T-helper 2 cell treated with Interferon-gamma antibody and Interleukin-4, amounts not matched to agents 100 ng/mL and 5 ng/mL, for 36 hours (primary cell): ENCODE results near the gene ASIC3. TPM values are rescaled to one million over a fixed set of nuclear protein-coding genes. Genes with fewer than 3 reads are reported as not detected.
"Not testable (repeated sequence)": the region's sequence is repeated elsewhere in the genome, so short reads cannot be mapped to it uniquely, and the experiment has no call there.

ENCODE experiments used
- intact Hi-C: fragments of 100-400 bp; cut with micrococcal nuclease; formaldehyde crosslinking; loops from one replicate; pipeline ENCODE4 v1.15.1; 2023
- total RNA-seq: library from RNA; stranded (reverse); gene quantifications from 2 replicates; pipeline ENCODE4 v1.2.3, GENCODE V29; 2022

The ASIC3 gene
- total RNA-seq, 1 donor from 2014 or later: 6.0 TPM

DNA sequence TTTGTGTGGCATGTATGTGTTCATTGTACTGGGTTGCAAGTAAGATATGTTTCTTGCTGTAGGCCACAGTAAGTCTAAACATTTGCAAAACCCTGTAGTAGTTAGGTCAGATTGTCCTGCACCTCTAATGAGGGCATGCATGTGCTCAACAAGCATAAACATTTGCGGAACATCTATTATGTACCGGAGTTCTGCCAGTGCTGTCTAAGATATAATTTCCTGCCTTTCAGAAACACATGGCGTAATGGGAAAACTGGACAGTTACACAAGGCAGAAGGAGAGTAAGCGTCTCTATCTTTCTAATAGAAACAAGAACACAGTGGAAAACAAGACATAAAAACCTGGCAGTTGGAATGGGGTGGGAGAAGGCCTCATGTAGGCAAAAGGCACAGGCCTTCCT is 17.3 kb upstream of the ASIC3 start:
- intact Hi-C loops: no loop called here

DNA sequence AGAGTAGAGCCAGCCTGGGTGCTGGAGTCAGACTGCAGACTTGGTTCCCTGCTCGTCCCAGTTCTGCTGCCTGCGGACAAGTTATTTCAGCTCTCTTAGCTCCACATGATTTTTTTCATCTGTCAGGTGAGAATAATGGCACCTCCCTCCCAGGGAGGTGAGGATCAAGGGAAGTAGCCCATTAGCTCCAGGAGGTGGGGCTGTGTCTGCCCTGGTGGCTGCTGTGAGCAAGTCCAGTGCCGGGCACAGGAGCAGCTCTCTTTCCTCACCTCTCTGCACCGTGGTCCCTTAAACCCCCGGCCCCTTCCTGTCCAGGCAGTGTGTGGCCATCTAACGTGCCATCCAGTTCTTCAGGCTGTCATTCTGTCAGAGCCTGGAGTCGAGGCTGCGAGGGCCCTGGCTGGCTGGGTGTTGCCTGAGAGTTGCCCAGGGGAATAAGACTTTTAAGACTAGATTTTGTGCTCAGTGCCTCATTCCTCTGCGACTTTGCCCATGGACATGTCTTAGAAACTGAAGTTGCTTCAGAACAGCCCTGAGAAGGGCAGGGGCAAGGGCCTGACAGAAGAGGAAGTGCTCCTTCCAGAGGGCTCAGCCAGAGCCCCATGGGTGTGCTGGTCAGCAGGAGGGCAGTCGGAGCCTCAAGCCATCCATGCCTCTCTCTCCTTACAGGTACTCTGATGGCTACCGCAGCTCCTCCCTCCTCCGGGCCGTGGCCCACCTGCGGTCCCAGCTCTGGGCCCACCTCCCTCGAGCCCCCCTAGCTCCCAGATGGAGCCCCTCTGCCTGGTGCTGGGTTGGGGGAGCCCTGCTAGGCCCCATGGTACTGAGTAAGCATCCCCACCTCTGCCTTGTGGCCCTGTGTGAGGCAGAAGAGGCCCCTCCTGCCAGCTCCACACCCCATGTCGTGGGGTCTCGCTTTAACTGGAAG is 15.1 kb upstream of the ASIC3 start:
- intact Hi-C loops: no loop called here

DNA sequence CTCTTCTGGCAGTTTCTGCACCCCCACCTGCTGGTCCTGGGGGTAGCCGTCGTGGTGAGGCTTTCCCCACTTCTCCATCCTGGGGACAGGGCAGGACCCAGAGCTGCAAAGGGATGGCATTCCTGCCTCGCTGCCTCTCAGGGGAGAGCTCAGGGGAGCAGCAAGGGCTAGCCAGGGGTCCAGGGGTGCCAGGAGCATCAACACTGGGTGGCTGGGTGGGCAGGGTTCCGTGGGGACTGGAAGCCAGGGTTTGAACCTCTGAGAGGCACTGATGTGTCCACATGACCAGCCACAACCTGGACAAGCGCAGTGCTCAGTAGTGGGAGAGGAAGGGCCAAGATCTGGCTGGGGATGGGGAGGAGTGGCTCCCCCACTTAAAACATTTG is 14.5 kb upstream of the ASIC3 start:
- intact Hi-C loops: no loop called here

DNA sequence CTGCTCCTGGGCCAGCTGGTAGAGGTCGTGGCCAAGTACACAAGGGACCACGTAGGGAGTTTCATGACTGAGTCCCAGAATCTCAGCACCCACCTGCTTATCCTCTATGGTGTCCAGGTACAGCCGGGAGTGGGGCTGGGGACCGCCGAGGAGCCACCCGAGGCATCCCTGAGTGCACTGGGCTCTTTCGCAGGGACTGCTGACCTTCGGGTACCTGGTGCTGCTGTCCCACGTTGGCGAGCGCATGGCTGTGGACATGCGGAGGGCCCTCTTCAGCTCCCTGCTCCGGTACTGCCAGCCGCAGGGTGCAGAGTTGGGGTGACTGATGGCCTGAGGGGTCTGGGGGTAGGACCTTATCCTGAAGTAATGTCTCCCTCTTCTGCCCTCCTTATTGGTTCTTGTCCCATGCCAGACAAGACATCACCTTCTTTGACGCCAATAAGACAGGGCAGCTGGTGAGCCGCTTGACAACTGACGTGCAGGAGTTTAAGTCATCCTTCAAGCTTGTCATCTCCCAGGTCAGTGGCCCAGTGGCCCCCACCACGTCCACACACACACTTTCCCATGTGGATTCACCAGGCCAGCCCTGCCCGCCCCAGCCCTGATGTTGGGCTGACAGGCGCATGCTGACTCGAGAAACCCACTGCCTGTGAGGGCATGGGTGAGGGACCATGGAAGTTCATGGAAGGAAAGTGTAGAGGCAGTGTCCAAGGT is 13.9 kb upstream of the ASIC3 start:
- intact Hi-C loops: no loop called here

DNA sequence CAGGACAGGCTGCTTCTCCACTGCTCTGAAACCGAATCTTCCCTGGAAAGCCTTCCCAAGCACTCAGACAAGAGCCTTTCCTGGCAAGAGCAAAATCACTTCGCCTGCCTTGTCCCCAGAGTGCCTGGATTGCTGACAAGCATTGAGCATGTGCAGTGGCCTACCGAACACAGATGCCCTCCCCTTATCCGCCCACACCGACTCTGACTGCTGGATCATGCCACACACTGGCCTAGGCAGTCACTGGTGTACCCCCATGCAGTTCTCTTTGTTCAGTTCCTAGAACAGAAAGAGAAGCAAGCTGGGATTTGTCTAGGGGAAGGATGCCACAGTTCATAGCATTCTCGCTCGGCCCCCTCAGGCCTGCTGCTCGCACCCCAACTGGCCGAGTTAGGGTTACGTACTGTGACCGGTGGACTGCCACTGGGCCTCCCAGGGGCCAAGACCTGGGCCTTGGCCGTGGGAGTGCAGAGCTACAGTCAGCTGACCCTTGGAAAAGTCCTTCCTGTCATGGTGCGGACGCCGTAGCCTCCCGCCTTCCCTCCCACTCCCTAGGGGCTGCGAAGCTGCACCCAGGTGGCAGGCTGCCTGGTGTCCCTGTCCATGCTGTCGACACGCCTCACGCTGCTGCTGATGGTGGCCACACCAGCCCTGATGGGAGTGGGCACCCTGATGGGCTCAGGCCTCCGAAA is 13.2 kb upstream of the ASIC3 start:
- intact Hi-C loops: no loop called here

DNA sequence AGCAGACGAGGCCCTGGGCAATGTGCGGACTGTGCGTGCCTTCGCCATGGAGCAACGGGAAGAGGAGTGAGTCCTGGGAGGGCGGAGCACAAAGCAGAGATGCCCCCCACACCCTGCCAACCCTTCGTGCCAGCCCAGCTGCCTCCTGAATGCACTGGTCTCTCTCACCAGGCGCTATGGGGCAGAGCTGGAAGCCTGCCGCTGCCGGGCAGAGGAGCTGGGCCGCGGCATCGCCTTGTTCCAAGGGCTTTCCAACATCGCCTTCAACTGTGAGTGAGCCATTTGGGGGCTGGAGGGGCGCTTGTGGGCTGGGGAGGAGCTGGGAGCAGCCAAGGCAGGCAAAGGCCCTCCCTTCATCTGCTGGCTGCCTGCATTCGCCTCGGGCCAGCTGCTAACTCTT is 12.4 kb upstream of the ASIC3 start:
- intact Hi-C loops: no loop called here

DNA sequence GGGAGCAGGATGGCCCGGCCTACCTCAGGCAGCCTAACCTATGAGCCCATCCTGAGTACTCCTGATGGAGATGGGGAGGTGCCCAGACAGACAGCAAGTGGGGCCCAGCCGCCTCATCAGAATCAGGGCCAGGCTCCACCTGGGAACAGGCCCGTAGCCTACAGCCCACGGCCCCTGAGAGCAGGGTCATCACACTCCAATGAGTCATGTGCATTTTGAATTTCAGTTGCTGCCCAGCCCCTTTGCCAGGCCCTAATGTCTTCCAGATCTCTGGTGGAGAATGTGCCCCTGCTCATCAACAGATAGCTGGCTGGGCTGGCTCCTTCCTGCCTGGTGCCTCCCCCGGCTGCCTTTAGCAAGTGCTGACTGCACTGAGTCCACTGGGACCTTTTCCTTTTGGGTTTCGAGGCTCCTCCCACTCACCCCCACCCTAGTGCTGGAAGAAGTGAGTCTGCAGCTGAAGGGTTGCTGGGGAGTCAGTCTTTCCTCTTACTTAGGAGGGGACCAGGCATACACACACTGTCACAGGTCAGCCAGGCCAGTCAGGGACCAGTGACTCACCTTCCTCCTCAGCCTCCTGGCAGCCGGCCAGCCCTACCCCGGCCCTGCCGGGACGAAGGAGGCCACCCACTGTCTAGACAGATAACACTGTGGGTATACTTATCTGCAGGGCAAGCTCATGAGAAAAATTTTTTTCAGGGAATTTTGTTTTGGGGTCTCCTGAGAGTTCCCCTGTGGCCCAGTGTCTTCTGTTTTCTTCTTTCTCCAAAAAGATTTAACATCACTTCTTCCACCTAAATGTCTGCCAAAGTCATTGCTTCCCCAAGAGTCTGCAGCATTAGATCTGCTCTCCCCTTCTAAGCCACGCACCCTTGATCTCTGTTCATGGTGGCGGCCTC is 9.1 kb upstream of the ASIC3 start:
- intact Hi-C loops: no loop called here

- intact Hi-C loops: no loop called here
These were observed 8.3 kb upstream of the ASIC3 start for GRCh38 chr7:151039850-151040548.

DNA sequence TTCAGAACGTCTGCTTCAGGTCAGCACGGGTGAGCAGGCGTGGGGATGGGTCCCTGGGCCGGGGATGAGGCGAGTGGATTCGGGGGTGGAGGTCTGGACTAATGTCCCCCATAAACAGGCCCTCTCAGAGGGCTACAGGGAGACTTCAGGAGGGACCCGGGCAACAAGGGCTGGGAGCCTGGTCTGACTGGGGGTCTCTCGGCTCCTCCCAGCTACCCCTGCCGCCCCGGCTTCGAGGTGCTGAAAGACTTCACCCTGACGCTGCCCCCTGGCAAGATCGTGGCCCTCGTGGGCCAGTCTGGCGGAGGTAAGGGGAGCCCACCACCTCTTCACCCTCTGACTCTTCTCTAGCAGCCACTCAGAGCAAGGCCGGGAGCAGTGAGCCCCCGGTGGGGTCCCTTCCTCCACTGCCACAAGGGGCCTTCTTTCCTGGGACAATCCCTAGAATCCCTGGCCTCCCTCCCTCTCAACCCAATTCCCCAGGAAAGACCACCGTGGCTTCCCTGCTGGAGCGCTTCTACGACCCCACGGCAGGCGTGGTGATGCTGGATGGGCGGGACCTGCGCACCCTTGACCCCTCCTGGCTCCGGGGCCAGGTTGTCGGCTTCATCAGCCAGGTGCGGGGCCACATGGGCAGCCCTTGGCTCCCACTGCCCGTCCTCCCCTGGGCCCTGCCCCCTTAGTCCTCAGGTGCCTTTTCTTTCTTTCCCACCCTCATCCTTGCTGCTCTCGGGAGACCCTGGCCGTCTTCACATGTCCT is 7.5 kb upstream of the ASIC3 start:
- intact Hi-C loops: no loop called here

DNA sequence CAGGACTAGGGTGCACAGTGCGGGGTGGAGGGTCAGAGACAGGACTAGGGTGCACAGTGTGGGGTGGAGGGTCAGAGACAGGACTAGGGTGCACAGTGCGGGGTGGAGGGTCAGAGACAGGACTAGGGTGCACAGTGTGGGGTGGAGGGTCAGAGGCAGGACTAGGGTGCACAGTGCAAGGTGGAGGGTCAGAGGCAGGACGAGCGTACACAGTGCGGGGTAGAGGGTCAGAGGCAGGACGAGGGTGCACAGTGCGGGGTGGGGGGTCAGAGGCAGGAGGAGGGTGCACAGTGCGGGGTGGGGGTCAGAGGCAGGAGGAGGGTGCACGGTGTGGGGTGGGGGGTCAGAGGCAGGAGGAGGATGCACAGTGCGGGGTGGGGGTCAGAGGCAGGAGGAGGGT is 4.9 kb upstream of the ASIC3 start:
- intact Hi-C loops: not testable (repeated sequence)

DNA sequence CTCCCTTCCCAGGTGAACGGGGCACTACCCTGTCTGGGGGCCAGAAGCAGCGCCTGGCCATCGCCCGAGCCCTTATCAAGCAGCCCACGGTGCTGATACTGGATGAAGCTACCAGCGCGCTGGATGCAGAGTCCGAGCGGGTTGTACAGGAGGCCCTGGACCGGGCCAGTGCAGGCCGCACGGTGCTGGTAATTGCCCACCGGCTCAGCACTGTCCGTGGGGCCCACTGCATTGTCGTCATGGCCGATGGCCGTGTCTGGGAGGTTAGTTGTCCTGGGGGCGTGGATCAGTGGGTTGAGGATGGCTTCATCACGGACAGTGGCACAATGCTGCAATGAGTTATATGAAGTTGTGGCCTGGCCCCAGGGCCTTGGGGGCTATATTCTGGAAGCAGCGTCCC is 4.4 kb upstream of the ASIC3 start:
- intact Hi-C loops: no loop called here

GRCh38 chr7:151045262-151045661 is 3.1 kb upstream of the ASIC3 start:
- intact Hi-C loops: no loop called here

GRCh38 chr7:151045967-151046366 is 2.4 kb upstream of the ASIC3 start:
- intact Hi-C loops: no loop called here

DNA sequence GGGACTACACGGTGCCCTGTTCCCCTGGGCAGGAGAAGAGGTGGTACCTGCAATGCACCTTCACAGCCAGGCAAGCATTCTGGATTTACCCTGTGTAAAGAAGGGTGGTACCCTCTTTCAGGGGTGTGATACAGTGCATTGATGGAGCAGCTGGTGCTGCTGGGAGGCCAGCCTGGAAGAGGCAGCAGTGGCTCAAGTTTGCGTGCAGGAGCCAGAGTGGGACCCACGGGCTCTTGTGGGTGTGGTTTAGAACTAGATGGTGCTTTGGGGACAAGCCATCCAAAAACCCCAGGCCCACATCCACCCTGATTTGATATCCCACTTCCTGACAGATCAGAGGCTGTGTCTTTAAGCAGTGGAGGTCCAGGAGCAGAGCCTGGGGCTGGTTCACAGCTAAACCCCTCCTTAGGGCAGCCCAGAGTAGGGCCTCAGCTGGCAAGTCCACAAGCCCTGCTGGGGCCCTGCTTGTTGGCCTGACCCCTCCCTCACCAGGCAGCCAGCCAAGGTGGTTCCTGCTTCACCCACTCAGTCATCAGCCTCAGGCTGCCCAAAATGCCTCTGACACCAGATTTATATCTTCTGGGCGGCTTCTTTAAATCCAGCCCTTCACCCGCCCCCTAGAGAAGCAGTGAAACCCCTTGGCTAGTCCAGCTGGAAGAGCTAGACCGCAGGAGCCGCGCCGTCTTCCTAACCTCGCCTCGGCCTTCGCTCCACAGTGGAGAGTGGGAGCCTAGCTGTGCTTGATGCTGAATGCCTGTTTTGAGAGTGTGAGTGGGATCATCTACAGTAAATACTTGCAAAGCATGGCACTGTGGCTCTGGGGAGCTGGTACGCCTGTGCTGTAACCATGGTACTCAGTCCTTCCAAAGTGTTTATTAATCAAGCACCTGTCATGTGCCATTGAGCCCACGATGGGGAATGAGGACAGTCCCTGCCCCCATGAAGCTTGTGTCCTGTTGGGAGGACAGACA is 1.4 kb upstream of the ASIC3 start:
- intact Hi-C loops: no loop called here

DNA sequence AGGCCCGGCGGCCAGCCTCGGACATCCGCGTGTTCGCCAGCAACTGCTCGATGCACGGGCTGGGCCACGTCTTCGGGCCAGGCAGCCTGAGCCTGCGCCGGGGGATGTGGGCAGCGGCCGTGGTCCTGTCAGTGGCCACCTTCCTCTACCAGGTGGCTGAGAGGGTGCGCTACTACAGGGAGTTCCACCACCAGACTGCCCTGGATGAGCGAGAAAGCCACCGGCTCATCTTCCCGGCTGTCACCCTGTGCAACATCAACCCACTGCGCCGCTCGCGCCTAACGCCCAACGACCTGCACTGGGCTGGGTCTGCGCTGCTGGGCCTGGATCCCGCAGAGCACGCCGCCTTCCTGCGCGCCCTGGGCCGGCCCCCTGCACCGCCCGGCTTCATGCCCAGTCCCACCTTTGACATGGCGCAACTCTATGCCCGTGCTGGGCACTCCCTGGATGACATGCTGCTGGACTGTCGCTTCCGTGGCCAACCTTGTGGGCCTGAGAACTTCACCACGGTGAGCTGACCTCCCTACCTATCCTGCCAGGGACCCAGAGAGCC is 656 bp downstream of the ASIC3 start:
- intact Hi-C loops: no loop called here

- intact Hi-C loops: no loop called here
These were observed 2.8 kb downstream of the ASIC3 start for GRCh38 chr7:151051108-151051507.

GRCh38 chr7:151053096-151053495 is 4.8 kb downstream of the ASIC3 start:
- intact Hi-C loops: no loop called here

- intact Hi-C loops: no loop called here
These were observed 5.4 kb downstream of the ASIC3 start for GRCh38 chr7:151053751-151054150.
